HFFc6 (cell line): ENCODE results near the gene AGTR2. TPM values are rescaled to one million over a fixed set of nuclear protein-coding genes. Genes with fewer than 3 reads are reported as not detected.
"Not testable (repeated sequence)": the region's sequence is repeated elsewhere in the genome, so short reads cannot be mapped to it uniquely, and the experiment has no call there.

Experiments used
- DNase-seq: peaks from one replicate; pipeline ENCODE4 v3.0.0-alpha.2; 2018
- H3K27ac Mint-ChIP-seq: 2 replicates; pipeline ENCODE4 v1.8.0; 2020; ENCODE audit warnings: mild to moderate bottlenecking, mixed read lengths
- H3K27me3 Mint-ChIP-seq: 2 replicates; pipeline ENCODE4 v1.8.0; 2021; ENCODE audit warnings: mild to moderate bottlenecking, moderate library complexity, mixed read lengths; ENCODE audit not compliant: insufficient read depth
- H3K36me3 Mint-ChIP-seq: 2 replicates; pipeline ENCODE4 v1.8.0; 2021; ENCODE audit warnings: low read depth, mixed read lengths
- H3K4me1 Mint-ChIP-seq: 2 replicates; pipeline ENCODE4 v1.8.0; 2020; ENCODE audit warnings: low read depth, mixed read lengths
- H3K4me3 Mint-ChIP-seq: 2 replicates; pipeline ENCODE4 v1.8.0; 2020; ENCODE audit warnings: mild to moderate bottlenecking, moderate library complexity, mixed read lengths
- H3K9me3 Mint-ChIP-seq: 2 replicates; pipeline ENCODE4 v1.8.0; 2020; ENCODE audit warnings: mild to moderate bottlenecking, mixed read lengths
- long read RNA-seq: library from polyadenylated mRNA; unstranded; transcript quantifications from one replicate; pipeline ENCODE4 v2.0.0, GENCODE V29; 2019
- total RNA-seq, 6 experiments: library from RNA; stranded (reverse); fragmentation: NEBNext Ultra II Directional; extraction: Animal tissue kit (Norgen Biotek cat#: 25700); gene quantifications; 2 replicates in 1 of 6; 3 replicates in 5 of 6; pipeline ENCODE4 v1.2.3, GENCODE V29; 2021
- TF ChIP-seq, protein P1 (sequence below): fragments of 200-600 bp; sonication (generic); IDR thresholded peaks from 2 replicates; pipeline ENCODE4 v1.5.0; 2021; ENCODE audit warnings: antibody characterized with exemption, mild to moderate bottlenecking

Gene AGTR2, protein sequence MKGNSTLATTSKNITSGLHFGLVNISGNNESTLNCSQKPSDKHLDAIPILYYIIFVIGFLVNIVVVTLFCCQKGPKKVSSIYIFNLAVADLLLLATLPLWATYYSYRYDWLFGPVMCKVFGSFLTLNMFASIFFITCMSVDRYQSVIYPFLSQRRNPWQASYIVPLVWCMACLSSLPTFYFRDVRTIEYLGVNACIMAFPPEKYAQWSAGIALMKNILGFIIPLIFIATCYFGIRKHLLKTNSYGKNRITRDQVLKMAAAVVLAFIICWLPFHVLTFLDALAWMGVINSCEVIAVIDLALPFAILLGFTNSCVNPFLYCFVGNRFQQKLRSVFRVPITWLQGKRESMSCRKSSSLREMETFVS
- total RNA-seq: not detected
- long read RNA-seq: 0 reads

DNA sequence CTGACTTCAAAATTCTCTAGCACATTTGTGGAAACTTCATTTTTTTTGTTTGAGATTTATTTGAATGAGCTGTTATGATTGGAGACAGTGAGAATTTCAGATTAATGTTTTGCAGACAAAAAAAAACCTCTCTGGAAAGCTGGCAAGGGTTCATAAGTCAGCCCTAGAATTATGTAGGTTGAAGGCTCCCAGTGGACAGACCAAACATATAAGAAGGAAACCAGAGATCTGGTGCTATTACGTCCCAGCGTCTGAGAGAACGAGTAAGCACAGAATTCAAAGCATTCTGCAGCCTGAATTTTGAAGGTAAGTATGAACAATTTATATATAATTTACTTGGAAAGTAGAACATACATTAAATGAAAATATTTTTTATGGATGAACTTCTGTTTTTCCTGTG is at the start of gene AGTR2:
Gene AGTR2 (plus strand): TSS at position 234 of the 400 bp plus-strand sequence. CDS start 1,537 bp downstream, outside the sequence.
- Mint-ChIP-seq H3K27ac (no peak within 1 kb of the TSS), H3K4me1 (no peaks in the 10 kb centered on the region), H3K4me3 (no peak within 1 kb of the TSS), H3K27me3 (no peaks in the 10 kb centered on the region), H3K36me3 (no peaks in the 10 kb centered on the region), H3K9me3 (no peaks in the 10 kb centered on the region; the same call in 1 of the 2 replicates)
- DNase-seq: no peak
- TF ChIP-seq, protein P1, sequence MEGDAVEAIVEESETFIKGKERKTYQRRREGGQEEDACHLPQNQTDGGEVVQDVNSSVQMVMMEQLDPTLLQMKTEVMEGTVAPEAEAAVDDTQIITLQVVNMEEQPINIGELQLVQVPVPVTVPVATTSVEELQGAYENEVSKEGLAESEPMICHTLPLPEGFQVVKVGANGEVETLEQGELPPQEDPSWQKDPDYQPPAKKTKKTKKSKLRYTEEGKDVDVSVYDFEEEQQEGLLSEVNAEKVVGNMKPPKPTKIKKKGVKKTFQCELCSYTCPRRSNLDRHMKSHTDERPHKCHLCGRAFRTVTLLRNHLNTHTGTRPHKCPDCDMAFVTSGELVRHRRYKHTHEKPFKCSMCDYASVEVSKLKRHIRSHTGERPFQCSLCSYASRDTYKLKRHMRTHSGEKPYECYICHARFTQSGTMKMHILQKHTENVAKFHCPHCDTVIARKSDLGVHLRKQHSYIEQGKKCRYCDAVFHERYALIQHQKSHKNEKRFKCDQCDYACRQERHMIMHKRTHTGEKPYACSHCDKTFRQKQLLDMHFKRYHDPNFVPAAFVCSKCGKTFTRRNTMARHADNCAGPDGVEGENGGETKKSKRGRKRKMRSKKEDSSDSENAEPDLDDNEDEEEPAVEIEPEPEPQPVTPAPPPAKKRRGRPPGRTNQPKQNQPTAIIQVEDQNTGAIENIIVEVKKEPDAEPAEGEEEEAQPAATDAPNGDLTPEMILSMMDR: no peak

DNA sequence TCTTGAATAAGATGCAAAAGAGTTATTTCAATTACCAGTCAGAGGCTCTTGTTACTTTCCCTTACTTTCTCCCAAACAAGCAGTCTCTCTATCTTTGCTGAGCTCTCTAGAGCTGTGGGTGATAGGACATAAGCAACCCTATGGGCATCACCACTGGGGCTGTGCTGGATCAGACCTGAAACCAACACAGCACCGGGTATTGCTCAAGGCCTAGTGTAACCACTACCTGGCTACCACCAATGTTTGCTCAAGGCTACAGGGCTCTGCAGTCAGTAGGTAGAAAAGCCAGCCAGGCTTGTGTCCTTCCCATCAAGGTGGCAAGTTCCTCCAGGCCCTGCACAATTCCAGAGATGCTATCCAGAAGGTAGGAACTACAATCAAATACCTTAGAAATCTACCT is 35.3 kb upstream of the AGTR2 start:
- no peak overlapping the region for H3K4me3 Mint-ChIP-seq
- no peaks in the 10 kb centered on the region for H3K9me3 Mint-ChIP-seq
- H3K4me1 Mint-ChIP-seq: no peaks in the 10 kb centered on the region
- no peak for DNase-seq
- H3K27ac Mint-ChIP-seq: no peak overlapping the region
- no peaks in the 10 kb centered on the region for H3K36me3 Mint-ChIP-seq
- H3K27me3 Mint-ChIP-seq: no peaks in the 10 kb centered on the region
- TF ChIP-seq, protein P1: no peak

DNA sequence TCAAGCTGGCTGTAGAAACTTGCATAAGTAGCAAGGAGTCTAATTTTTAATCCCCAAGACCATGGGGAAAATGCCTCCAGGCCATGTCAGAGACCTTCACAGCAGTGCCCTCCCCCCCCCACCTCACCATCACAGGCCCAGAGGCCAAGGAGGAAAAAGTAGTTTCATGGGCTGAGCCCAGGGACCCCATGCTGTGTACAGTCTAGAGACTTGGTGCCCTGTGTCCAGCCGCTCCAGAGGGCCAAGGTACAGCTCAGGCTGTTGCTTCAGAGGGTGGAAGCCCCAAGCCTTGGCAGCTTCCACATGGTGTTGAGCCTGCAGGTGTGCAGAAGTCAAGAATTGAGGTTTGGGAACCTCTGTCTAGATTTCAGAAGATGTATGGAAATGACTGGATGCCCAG is 29.3 kb upstream of the AGTR2 start:
- DNase-seq: not testable (repeated sequence)

DNA sequence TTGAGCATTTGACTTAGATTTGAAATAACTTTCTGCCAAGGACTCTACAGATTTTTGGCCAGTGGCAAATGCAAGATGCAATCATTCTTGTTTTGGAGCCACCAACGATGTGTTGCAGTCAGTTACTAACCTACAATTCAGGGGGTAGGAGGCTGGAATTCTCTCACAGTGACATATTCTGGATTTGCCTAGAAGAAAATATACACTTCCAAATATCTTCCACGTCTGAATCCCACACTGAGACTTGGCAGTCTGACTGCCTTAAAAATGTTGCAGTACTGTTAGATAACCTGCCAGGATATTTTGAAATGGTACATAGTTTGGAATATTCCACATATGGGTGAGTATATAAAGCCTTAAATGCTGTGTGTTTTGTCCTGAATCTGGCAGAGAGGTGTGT is 27.6 kb upstream of the AGTR2 start:
- Mint-ChIP-seq H3K27me3 (no peaks in the 10 kb centered on the region), H3K4me3 (no peak overlapping the region), H3K27ac (no peak overlapping the region), H3K9me3 (peaks cover 4% of the 10 kb centered on the region; the same call in 1 of the 2 replicates), H3K4me1 (no peaks in the 10 kb centered on the region), H3K36me3 (no peaks in the 10 kb centered on the region)
- TF ChIP-seq, protein P1: no peak
- no peak for DNase-seq

More for the DNA sequence above, 29.3 kb upstream of the AGTR2 start:
- not testable (repeated sequence) for H3K4me3 Mint-ChIP-seq, H3K36me3 Mint-ChIP-seq, H3K27ac Mint-ChIP-seq, H3K9me3 Mint-ChIP-seq, H3K27me3 Mint-ChIP-seq, H3K4me1 Mint-ChIP-seq

DNA sequence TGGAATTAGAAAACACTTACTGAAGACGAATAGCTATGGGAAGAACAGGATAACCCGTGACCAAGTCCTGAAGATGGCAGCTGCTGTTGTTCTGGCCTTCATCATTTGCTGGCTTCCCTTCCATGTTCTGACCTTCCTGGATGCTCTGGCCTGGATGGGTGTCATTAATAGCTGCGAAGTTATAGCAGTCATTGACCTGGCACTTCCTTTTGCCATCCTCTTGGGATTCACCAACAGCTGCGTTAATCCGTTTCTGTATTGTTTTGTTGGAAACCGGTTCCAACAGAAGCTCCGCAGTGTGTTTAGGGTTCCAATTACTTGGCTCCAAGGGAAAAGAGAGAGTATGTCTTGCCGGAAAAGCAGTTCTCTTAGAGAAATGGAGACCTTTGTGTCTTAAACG is 2.4 kb downstream of the AGTR2 start:
- no peaks in the 10 kb centered on the region for H3K4me1 Mint-ChIP-seq
- DNase-seq: no peak
- H3K4me3 Mint-ChIP-seq: no peak overlapping the region
- H3K9me3 Mint-ChIP-seq: peaks cover 10% of the 10 kb centered on the region
- TF ChIP-seq, protein P1: no peak
- H3K36me3 Mint-ChIP-seq: no peaks in the 10 kb centered on the region
- H3K27me3 Mint-ChIP-seq: no peaks in the 10 kb centered on the region
- no peak overlapping the region for H3K27ac Mint-ChIP-seq

DNA sequence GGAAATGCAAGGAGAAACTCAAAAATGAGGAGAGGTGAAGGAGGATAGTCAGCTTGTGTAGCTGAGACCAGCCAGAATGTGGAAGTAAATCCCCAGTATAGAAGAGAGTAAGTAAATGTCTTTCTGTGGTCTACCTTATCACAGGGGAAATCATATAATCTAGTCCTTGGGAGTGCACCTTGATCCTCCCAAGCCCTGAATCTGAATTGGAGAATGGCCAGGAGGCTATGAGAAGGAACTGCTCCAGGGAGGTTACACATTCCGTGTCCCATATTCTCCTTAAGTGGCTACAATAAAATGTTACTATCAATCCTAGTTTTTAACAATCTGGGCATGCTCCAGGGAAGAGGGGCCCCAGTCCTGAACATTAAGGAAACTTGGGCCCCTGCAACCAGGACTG is 10.8 kb downstream of the AGTR2 start:
- Mint-ChIP-seq H3K27ac (no peak overlapping the region), H3K4me1 (no peaks in the 10 kb centered on the region), H3K36me3 (no peaks in the 10 kb centered on the region), H3K27me3 (no peaks in the 10 kb centered on the region; the same call in 1 of the 2 replicates), H3K4me3 (no peak overlapping the region), H3K9me3 (peaks cover 9% of the 10 kb centered on the region)
- TF ChIP-seq, protein P1: no peak
- DNase-seq: no peak
